Stimulated activated CD8-positive, alpha-beta memory T cell treated with anti-CD3 and anti-CD28 coated beads, Interleukin-15, amount 100 ng/mL, for 1 hour (primary cell): ENCODE results near the gene SERAC1.
A peak's percentile ranks its signal among the peaks of the same experiment; 100 is the strongest.

ENCODE experiments used
- DNase-seq: peaks from one replicate; pipeline ENCODE4 v3.0.0-alpha.2; 2020; ENCODE audit warnings: low read depth

The SERAC1 gene

GRCh38 chr6:158077676-158078075 lies 90.4 kb downstream of the SERAC1 start:
- DNase-seq, result no peak

GRCh38 chr6:158076548-158076947 lies 91.5 kb downstream of the SERAC1 start:
- DNase-seq, result no peak

- no peak for DNase-seq
These were observed 94.3 kb downstream of the SERAC1 start for GRCh38 chr6:158073776-158074175.

GRCh38 chr6:158072083-158072721 lies 95.9 kb downstream of the SERAC1 start:
- peak; percentile 47 for DNase-seq

- DNase-seq, result no peak
These were observed 96.7 kb downstream of the SERAC1 start for GRCh38 chr6:158071121-158072082.

- no peak for DNase-seq
These were observed 97.5 kb downstream of the SERAC1 start for GRCh38 chr6:158070513-158070912.

GRCh38 chr6:158069800-158070195 lies 98.3 kb downstream of the SERAC1 start:
- no peak for DNase-seq

- no peak for DNase-seq
These were observed 98.9 kb downstream of the SERAC1 start for GRCh38 chr6:158068893-158069799.

- DNase-seq, result no peak
These were observed 99.7 kb downstream of the SERAC1 start for GRCh38 chr6:158068156-158068892.

- DNase-seq, result no peak
These were observed 100.5 kb downstream of the SERAC1 start for GRCh38 chr6:158067436-158068015.

GRCh38 chr6:158066136-158066781 lies 101.8 kb downstream of the SERAC1 start:
- no peak for DNase-seq

GRCh38 chr6:158064725-158065251 lies 103.3 kb downstream of the SERAC1 start:
- DNase-seq, result no peak

- DNase-seq, result no peak
These were observed 104.3 kb downstream of the SERAC1 start for GRCh38 chr6:158063736-158064135.

GRCh38 chr6:158061709-158062461 lies 106.2 kb downstream of the SERAC1 start:
- no peak for DNase-seq

- no peak for DNase-seq
These were observed 106.7 kb downstream of the SERAC1 start for GRCh38 chr6:158061361-158061708.

- no peak for DNase-seq
These were observed 107.4 kb downstream of the SERAC1 start for GRCh38 chr6:158060455-158061360.
